Endodermal cell (in vitro differentiated cells): ENCODE data around the gene STATH. TPM values are rescaled to one million over a fixed set of nuclear protein-coding genes. Genes with fewer than 3 reads are reported as not detected.
"Not testable (repeated sequence)": the region's sequence is repeated elsewhere in the genome, so short reads cannot be mapped to it uniquely, and the experiment has no call there.

Source experiments
- DNase-seq: peaks from one replicate; pipeline ENCODE4 v3.0.0-alpha.2; 2017
- H3K27ac ChIP-seq: 2 replicates; pipeline ENCODE4 v1.5.1; 2013; ENCODE audit warnings: mild to moderate bottlenecking, low read depth, low read length, moderate library complexity
- H3K27me3 ChIP-seq: 2 replicates; pipeline ENCODE4 v1.6.1; 2013; ENCODE audit warnings: mild to moderate bottlenecking, low read length, moderate library complexity; ENCODE audit not compliant: insufficient read depth, control insufficient read depth, poor library complexity, severe bottlenecking
- H3K36me3 ChIP-seq: 2 replicates; pipeline ENCODE4 v1.7.0; 2013; ENCODE audit warnings: mild to moderate bottlenecking, low read length, moderate library complexity; ENCODE audit not compliant: control insufficient read depth, insufficient read depth
- H3K4me1 ChIP-seq: one replicate; pipeline ENCODE4 v1.7.0; 2013; ENCODE audit warnings: low read length; ENCODE audit not compliant: control insufficient read depth, insufficient read depth
- H3K4me3 ChIP-seq: 2 replicates; pipeline ENCODE4 v1.5.1; 2013; ENCODE audit warnings: mild to moderate bottlenecking, low read length, moderate library complexity
- H3K9ac ChIP-seq: 2 replicates; pipeline ENCODE4 v1.6.1; 2013; ENCODE audit warnings: mild to moderate bottlenecking, low read length, moderate library complexity; ENCODE audit not compliant: poor library complexity, severe bottlenecking; ENCODE audit errors: extremely low read depth
- H3K9me3 ChIP-seq: 2 replicates; pipeline ENCODE4 v1.6.1; 2013; ENCODE audit warnings: mild to moderate bottlenecking, low read length, moderate library complexity; ENCODE audit not compliant: control insufficient read depth
- H3K27ac Mint-ChIP-seq: 2 replicates; pipeline ENCODE4 v1.8.0; 2020; ENCODE audit warnings: mixed read lengths
- H3K27me3 Mint-ChIP-seq: 2 replicates; pipeline ENCODE4 v1.8.0; 2021; ENCODE audit warnings: mild to moderate bottlenecking, mixed read lengths; ENCODE audit not compliant: insufficient read depth
- H3K36me3 Mint-ChIP-seq: 2 replicates; pipeline ENCODE4 v1.8.0; 2020; ENCODE audit warnings: low read depth, mixed read lengths
- H3K4me1 Mint-ChIP-seq: 2 replicates; pipeline ENCODE4 v1.8.0; 2020; ENCODE audit warnings: mixed read lengths
- H3K4me3 Mint-ChIP-seq: 2 replicates; pipeline ENCODE4 v1.8.0; 2020; ENCODE audit warnings: mild to moderate bottlenecking, moderate library complexity, mixed read lengths
- H3K9me3 Mint-ChIP-seq: 2 replicates; pipeline ENCODE4 v1.8.0; 2020; ENCODE audit warnings: mild to moderate bottlenecking, mixed read lengths
- WGBS, 2 experiments: methylation state at CpG; one replicate each; pipeline versions ENCODE4 v1.1.5 to v1.1.7; 2013; ENCODE audit warnings: missing lambda C conversion rate in 2 of 2, mixed read lengths in 1 of 2; ENCODE audit not compliant: insufficient coverage in 1 of 2, insufficient read length in 1 of 2; 5-methylcytosine and 5-hydroxymethylcytosine counted together
- total RNA-seq, 2 donors: library from RNA; stranded (reverse); fragmentation: NEBNext Ultra II Directional in 1 of 2; extraction: Animal tissue kit (Norgen Biotek cat#: 25700) in 1 of 2; gene quantifications; 2 replicates in 1 of 2; 3 replicates in 1 of 2; pipeline ENCODE4 v1.2.1, GENCODE V29; 2021
- TF ChIP-seq, protein P1 (sequence below): fragments of 200-600 bp; sonication (generic); conservative IDR thresholded peaks from 2 replicates; pipeline ENCODE4 v1.5.0; 2021; ENCODE audit warnings: antibody characterized with exemption, mild to moderate bottlenecking

The STATH gene
- total RNA-seq, 2 donors from 2014 or later = not detected

DNA sequence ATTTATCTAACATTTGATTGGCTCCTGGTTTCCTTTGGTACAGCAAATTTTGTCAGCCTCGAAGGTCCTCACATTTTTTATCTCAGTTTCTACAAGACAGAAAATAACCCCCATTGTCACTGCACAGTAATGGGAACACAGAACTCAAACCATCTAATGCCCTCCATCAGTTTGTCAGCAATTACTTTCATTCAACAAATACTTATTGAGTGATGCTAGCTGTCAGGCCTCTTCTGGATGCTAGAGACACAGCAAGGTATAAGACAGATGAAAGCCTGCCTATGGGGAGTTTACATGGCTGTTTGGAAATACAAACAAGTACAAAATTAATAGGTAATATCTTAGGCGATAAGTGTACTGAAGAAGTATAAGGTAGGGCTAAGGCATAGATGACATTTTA, 27.5 kb downstream of the STATH start:
- peaks cover 3% of the 10 kb centered on the region for H3K9me3 Mint-ChIP-seq
- H3K27me3 Mint-ChIP-seq = no peaks in the 10 kb centered on the region
- DNase-seq = no peak
- no peak overlapping the region for H3K4me3 Mint-ChIP-seq
- H3K27ac ChIP-seq = no peak overlapping the region
- no peaks in the 10 kb centered on the region for H3K9me3 ChIP-seq
- TF ChIP-seq, protein P1, sequence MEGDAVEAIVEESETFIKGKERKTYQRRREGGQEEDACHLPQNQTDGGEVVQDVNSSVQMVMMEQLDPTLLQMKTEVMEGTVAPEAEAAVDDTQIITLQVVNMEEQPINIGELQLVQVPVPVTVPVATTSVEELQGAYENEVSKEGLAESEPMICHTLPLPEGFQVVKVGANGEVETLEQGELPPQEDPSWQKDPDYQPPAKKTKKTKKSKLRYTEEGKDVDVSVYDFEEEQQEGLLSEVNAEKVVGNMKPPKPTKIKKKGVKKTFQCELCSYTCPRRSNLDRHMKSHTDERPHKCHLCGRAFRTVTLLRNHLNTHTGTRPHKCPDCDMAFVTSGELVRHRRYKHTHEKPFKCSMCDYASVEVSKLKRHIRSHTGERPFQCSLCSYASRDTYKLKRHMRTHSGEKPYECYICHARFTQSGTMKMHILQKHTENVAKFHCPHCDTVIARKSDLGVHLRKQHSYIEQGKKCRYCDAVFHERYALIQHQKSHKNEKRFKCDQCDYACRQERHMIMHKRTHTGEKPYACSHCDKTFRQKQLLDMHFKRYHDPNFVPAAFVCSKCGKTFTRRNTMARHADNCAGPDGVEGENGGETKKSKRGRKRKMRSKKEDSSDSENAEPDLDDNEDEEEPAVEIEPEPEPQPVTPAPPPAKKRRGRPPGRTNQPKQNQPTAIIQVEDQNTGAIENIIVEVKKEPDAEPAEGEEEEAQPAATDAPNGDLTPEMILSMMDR = no peak
- H3K9ac ChIP-seq = no peak overlapping the region
- H3K4me1 Mint-ChIP-seq = peaks cover 2% of the 10 kb centered on the region
- H3K4me3 ChIP-seq = no peak overlapping the region
- no peaks in the 10 kb centered on the region for H3K36me3 ChIP-seq
- no peaks in the 10 kb centered on the region for H3K27me3 ChIP-seq
- H3K36me3 Mint-ChIP-seq = no peaks in the 10 kb centered on the region
- 86 to 94% methylated on average over 2 of the region's 2 CpGs for WGBS, 2 experiments
- H3K27ac Mint-ChIP-seq = no peak overlapping the region
- H3K4me1 ChIP-seq = no peaks in the 10 kb centered on the region

- DNase-seq = no peak
- H3K9me3 Mint-ChIP-seq = no peaks in the 10 kb centered on the region
- Histone ChIP-seq H3K36me3 (no peaks in the 10 kb centered on the region), H3K4me3 (no peak overlapping the region), H3K9ac (no peak overlapping the region), H3K27ac (no peak overlapping the region), H3K4me1 (no peaks in the 10 kb centered on the region), H3K9me3 (no peaks in the 10 kb centered on the region), H3K27me3 (no peaks in the 10 kb centered on the region)
- 90 to 100% methylated on average over 2 to 5 of the region's 5 CpGs for WGBS, 2 experiments
- no peaks in the 10 kb centered on the region for H3K4me1 Mint-ChIP-seq
- H3K27me3 Mint-ChIP-seq = no peaks in the 10 kb centered on the region
- H3K27ac Mint-ChIP-seq = no peak overlapping the region
- no peak overlapping the region for H3K4me3 Mint-ChIP-seq
- H3K36me3 Mint-ChIP-seq = no peaks in the 10 kb centered on the region
- TF ChIP-seq, protein P1 = no peak
Observed at GRCh38 chr4:70027011-70027410, 31.2 kb downstream of the STATH start.

DNA sequence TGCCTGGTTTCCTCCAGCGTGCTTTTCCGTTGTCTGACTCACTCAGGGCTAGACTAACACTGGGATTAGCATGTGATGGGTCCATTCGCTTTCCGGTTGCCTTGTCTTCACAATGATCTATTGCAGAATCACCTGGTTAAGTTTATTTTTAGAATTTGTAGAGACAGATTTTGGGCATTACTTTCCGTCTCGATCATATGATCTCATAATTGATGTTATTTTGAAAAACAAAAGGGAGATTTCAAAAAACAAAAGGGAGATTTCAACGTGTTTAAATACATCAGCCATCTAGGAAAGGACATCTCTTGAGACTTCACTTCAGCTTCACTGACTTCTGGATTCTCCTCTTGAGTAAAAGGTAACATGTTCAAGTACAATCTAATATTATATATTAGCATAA, 32.4 kb downstream of the STATH start, which contains the start of gene HTN3:
Gene HTN3 (plus strand): TSS at position 301 of the 400 bp plus-strand sequence. CDS start 2,282 bp downstream, outside the sequence.
- H3K27ac ChIP-seq, H3K27me3 Mint-ChIP-seq, H3K9ac ChIP-seq, H3K4me3 Mint-ChIP-seq, H3K27me3 ChIP-seq, H3K4me1 Mint-ChIP-seq, H3K36me3 ChIP-seq, H3K27ac Mint-ChIP-seq, DNase-seq, H3K4me3 ChIP-seq, H3K9me3 Mint-ChIP-seq, H3K4me1 ChIP-seq, H3K36me3 Mint-ChIP-seq, H3K9me3 ChIP-seq: not testable (repeated sequence)
- 88 to 92% methylated on average over 2 to 6 of the region's 7 CpGs for WGBS, 2 experiments

DNA sequence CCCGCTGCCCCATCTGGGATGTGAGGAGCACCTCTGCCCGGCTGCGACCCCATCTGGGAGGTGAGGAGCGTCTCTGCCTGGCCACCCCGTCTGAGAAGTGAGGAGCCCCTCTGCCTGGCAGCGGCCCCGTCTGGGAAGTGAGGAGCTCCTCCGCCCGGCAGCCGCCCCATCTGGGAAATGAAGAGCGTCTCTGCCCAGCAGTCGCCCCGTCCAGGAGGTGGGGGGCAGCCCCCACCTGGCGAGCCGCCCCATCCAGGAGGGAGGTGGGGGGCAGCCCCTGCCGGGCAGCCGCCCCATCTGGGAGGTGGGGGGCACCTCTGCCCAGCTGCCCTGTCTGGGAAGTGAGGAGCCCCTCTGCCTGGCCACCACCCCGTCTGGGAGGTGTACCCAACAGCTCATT, 41.8 kb downstream of the STATH start:
- H3K27me3 Mint-ChIP-seq, H3K27ac Mint-ChIP-seq, H3K27ac ChIP-seq, H3K36me3 Mint-ChIP-seq, H3K9me3 ChIP-seq, H3K4me3 ChIP-seq, H3K4me1 ChIP-seq, H3K36me3 ChIP-seq, H3K27me3 ChIP-seq, H3K4me1 Mint-ChIP-seq, H3K9ac ChIP-seq, DNase-seq, H3K4me3 Mint-ChIP-seq: not testable (repeated sequence)
- WGBS, 2 experiments = 89% methylated on average over 18 of the region's 18 CpGs; no CpG with 5 or more reads in 1 of the 2 experiments
- peaks cover 41% of the 10 kb centered on the region for H3K9me3 Mint-ChIP-seq

DNA sequence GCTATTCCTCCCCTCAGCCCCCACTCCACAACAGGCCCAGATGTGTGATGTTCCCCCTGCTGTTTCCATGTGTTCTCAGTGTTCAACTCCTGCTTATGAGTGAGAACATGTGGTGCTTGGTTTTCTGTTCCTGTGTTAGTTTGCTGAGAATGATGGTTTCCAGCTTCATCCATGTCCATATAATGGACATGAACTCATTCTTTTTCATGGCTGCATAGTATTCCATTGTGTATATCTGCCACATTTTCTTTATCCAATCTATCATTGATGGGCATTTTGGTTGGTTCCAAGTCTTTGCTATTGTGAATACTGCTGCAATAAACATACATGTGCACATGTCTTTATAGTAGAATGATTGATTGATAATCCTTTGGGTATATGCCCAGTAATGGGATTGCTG, 44.2 kb downstream of the STATH start:
- not testable (repeated sequence) for DNase-seq, H3K27me3 ChIP-seq, H3K36me3 ChIP-seq, H3K27me3 Mint-ChIP-seq, H3K4me3 ChIP-seq, H3K27ac ChIP-seq, H3K9ac ChIP-seq, H3K27ac Mint-ChIP-seq, H3K9me3 ChIP-seq, H3K4me1 ChIP-seq, H3K36me3 Mint-ChIP-seq, H3K4me3 Mint-ChIP-seq, H3K4me1 Mint-ChIP-seq
- peaks cover 34% of the 10 kb centered on the region for H3K9me3 Mint-ChIP-seq
